ENCODE measurements around the gene MATN3.
"Not testable (repeated sequence)": the region's sequence is repeated elsewhere in the genome, so short reads cannot be mapped to it uniquely, and the experiment has no call there.

MATN3 gene

DNA sequence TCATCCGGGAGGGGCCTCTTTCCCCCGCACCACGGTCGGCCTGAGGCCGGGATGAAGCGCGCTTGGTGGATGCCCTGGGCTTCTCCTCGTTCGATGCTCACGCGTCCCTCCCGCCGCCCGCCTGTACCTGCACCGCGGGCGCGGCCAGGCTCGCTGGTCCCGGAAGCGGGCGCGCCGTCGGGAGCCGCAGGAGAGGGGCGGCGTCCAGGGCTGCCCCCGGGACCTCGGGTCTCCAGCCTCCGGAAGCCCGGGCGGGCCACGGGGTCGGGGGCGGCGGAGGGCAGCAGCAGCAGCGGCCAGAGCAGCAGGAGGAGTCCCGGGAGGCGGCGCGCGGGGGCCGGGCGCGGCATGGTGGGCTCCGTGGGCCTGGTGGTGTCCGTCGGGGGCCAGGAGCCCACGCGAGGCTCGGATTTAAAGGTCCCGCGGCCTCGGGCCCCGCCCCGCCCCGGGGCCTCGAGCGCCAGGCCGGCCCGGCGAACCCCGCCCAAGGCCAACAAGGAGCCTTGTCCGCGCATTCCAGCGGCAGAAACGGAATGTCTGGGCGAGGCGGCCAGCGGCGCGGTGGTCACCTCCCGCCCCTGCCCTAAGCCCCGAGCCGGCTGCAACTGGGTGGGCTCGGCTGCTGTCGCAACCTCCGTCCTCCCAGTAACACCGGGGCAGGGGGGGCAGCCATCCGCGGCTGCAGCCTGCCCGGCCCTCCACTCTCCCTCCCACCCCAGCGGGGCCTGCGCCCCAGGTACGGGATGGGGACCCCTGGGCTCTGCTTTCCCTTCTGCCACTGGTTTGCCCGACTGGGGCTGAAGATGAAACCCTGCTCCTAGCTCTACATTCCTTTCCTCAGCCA is at the start of gene MATN3:
Gene MATN3 (minus strand): TSS at position 387 of the 844 bp plus-strand sequence. CDS start 37 bp downstream, at position 350.
- DNase-seq, result peak; percentile 57

DNA sequence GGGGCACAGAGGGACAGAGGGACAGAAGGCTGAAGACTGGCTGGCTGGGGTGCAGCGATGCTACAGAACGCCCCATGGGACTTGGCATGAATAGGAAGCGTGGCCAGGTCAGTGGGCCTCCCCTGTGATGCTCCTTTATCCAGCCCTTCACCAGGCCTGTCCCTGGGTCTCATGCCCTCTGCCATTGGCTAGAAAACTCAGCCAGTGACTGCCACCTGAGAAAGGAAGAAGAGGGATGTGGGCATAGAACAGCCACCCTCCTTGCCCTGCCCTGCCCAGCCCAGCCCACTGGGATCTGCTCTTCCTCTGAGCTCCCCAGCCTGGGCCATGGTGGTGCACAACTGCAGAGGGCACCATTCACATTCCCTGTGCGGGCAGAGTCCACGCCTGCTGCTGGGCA is 49.5 kb upstream of the MATN3 start:
- DNase-seq, result no peak

DNA sequence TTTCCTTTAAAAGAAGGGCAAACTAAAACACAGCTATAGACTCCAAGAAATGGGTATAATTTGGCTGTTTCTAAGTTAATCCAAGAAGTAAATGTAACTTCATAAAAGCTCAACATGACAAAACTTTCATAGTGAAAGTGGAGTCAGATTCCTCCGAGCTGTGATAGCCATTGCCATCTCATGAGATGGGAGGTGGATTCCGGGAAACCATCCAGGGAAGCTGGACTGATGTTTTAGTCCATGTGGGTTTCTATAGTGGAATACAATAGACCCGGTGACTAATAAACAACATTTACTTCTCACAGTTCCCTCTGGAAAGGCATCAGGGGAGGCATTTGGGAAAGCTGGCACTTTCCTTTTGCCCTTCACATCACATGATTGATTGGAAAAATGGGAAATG is 49.0 kb upstream of the MATN3 start:
- no peak for DNase-seq

DNA sequence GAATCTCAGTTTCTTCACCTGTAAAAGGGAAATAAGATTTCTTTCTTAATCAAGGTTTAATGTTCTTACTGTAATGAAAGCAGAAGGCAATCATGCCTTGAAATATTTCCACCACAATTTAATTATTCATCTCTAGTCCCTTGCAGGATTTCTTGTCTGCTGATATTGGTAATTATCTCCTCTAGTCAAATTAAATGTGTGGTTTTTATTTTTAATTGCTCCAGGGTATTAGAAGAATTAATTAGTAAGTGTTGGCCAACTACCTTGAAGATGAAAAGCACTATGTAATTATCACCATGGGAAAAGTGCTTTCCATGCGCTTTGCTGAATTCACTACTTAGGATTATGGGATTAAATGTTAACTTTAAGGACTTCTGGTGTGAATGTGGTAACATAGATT is 47.6 kb upstream of the MATN3 start:
- DNase-seq, result no peak

DNA sequence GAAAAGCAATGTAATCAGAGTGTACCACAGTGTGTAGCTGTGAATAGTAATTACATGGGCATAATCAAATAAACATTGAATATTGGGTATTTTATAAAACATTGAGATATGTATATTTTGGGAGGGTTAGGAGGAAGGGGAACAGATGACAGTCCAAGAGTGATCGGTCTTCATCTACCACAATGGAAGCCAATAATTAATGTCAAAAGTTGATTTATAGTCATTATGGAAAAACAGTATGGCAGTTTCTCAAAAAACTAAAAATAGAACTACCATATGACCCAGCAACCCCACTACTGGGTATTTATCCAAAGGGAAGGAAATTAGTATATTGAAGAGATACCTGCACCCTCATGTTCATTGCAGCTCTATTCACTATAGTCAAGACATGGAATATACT is 44.8 kb upstream of the MATN3 start:
- DNase-seq, result no peak

DNA sequence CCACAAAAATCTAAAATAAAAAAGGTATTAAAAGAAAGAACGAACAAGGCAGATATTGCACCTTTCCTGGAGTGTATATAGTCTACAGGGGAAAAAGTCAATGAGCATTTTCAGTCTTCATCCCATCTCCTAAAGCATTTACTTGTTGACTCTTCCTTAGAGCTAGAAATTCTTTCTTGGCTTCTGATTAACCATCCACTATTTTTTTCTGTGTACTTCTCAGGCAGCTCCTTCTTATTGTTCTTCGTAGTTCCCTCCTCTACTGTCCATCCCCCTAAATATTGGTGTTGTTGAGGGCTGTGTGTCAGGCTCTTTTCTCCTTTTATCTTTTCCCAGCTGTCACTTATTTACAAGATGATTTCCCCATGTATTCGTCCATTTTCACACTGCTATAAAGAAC is 42.5 kb upstream of the MATN3 start:
- no peak for DNase-seq

GRCh38 chr2:20054119-20054518 is 41.7 kb upstream of the MATN3 start:
- DNase-seq, result no peak

DNA sequence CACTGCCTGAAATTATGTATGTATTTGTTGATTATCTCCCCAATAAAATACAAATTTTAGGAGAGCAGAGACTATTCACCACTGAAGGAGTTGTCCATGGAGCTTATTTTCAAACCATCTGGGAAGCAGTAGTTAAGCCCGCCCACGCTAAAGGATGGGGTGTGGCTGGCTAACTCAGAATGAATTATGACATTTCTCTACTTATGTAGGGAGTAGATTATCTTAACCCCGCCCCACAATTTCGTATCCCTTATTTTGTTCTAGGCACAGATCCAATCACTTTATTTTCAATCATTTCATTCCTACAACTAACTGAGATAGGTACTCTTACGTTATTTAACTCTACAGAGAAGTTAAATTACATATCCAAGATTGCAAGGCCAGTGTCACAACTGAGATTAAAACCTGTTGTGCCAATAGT is 40.4 kb upstream of the MATN3 start:
- no peak for DNase-seq

DNA sequence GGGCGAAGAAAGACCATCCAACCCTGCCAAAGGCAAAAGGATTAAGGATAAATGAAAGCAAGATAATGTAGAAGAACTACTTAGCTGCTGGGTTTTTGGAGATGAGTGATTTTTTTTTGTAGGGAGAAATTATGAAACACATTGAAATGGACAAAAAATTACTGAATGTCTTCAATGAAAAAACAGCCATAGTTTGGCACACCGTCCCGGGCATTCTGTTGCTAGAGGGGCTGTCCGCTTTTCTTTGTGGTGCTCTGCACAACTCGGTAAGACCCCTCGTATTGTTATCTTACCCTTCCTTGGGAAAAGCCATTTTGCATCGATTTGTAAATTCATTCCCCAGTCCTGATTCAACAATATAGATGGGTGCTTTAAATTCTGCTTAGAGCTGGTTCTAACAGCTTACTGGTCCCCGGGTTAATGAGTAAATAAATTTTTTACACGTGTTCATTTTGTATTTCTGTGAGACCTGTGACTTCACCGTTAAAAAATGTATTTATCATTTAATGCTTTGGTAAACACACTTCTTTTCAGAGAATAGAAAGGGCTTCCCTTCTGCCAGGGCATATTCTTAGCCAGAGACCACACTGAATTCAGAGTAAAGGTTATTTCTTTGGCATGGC is 39.9 kb upstream of the MATN3 start:
- no peak for DNase-seq

DNA sequence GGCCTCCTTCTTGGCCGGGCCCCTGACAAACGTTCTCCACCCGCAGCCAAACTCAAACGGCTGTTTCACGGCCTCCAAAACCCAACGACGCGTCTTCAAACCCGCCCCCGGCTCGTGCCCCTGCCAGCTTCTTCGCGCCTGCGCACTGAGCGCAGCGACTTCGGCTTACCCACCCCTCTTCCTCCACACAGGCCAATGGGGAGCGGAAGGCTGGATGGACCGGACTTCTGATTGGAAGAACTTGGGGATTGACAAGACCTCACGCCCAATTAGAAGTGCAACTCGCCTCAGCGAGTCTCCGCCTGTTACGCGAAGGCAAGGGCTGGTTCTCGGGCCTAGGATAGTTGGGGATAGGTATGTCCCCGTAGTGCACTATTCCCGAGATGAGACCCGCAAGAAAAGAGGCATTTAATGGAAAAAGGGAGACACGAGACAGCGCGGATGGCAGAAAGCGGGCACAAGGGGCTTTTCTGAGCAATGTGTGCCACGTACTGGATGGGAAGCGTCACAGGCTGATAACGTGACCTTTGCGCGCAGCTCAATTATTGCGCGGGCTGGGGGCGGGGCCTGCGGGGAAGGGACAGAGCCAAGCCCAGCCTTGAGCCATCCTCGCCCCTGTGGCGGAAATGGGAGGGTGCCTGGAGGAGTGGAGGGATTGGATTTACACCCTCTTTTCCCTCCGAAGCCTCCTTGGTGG is 39.2 kb upstream of the MATN3 start, which contains the start of gene LAPTM4A:
Gene LAPTM4A (minus strand): TSS at position 97 of the 697 bp plus-strand sequence. CDS start 108 bp downstream, outside the sequence.
- DNase-seq, result peak; percentile 63

DNA sequence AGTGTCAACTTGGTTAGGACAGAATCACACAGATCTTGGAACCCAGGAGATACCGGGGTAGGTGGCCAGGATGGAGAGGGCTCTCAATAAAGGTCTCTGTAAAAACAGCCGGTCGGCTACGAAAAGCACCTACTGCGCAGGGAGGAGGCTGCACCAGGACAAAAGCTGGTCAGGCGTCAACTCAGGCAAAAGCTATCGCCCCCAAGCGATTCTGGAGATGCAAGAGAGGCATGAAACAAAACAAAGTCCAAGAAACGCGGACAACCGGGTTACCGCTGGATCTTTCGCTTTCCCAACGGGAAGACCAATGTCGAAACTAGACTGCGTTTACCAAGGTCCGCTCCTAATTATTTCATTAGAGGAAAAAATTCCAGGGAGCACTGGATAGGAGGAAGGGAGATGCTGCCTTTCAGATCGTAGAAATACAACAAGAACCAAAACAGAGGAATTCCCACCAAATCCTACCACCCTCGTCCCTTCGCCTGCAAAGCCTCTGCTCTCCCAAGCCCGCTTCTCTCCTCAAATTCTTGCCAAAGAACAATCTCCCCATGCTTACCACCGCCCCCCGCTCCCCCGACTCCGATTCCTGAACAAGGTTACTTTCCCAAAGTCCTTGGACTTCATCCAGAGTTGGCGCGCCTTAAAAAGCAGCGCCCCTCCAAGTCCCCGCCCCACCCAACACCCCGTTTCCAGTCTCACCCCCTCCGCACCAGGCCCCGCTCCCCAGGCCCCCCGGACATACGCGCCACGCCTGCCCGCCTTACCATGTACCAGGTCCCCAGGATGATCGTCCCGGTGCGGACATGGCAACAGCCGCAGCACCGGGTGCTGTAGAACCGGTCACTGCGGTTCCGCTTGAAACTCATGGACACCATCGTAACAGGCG is 38.4 kb upstream of the MATN3 start:
- no peak for DNase-seq

- DNase-seq, result no peak
Measured at GRCh38 chr2:20050104-20050645, 37.7 kb upstream of the MATN3 start.

DNA sequence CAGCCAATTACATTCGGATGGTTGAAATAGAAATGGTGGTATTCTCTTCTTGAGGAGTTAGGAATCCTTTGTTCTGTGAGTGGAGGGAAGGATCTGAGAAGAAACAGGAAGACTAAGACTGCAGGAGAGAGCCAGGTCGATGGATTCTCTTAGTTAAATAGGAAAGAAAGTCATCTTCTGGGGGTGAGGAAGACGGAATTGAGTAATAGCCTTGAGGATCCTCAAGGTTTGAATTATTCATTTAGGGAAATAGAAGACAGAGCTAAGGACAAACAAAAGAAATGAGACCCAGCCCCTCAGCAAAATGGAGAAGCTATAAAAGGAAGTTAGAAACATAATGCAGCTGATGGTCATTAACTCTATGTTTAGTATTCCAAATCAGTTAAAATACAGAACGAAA is 37.2 kb upstream of the MATN3 start:
- no peak for DNase-seq

DNA sequence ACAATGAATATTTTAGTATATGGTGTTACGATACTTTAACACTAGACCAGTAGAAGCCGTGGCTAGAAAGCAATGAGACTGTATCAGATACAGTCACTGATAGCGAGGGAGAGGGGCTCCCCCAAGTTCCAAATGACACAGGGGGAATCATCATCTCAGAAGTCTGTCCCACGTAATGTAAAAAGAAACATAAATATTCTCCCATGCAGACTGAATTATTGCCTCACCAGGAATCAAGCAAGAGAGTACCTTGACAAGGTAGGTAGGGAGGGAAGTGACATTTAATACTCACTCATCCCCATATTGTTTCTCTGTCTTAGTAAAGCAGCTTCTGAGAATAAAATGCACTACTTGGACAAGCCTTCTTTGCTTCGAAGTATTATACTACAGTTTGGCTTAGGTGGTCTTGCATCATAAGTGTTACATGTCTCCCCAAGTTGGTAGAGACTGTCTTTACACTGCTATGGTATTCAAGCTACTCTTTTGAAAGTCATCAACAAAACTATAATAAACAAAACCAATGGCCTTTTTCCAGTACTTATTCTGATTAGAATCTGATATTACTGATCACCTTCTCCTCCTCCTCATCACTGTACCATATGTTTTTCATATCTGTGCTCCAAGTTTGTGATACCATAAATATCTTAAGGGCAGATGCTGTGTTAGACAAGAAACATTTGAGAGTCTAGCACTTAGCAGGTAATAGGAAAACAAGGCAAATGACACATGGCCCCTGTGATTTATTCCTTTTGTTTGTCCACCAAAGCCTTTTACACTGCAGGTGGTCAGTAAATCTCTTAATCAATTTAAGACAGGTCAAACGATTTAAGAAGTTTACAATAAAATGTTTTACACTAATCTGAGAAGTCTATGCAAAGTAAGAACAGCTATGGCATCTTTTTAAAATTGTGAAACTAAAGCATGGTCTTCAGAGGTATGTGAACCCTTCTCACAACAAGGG is 36.3 kb upstream of the MATN3 start:
- DNase-seq, result no peak

DNA sequence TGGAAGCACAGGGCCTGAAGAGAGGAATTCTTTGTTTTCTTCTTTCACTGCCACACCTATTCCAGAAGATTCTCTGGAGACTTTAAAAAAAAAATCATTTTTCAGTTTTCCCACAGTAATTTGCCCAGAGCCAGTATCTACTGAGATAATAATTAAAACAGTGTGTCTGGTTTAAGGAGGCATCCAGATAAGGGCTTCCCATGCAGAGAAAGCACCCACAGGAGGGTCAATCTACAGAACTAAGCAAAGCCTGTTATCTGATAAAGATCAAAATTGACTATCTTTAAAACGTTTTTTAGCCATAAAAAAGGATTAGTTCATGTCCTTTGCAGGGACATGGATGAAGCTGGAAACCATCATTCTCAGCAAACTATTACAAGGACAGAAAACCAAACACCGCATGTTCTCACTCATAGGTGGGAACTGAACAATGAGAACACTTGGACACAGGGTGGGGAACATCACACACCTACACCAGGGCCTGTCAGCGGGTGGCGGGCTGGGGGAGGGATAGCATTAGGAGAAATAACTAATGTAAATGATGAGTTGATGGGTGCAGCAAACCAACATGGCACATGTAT is 33.3 kb upstream of the MATN3 start:
- DNase-seq, result not testable (repeated sequence)

GRCh38 chr2:20044778-20045177 is 32.3 kb upstream of the MATN3 start:
- no peak for DNase-seq

DNA sequence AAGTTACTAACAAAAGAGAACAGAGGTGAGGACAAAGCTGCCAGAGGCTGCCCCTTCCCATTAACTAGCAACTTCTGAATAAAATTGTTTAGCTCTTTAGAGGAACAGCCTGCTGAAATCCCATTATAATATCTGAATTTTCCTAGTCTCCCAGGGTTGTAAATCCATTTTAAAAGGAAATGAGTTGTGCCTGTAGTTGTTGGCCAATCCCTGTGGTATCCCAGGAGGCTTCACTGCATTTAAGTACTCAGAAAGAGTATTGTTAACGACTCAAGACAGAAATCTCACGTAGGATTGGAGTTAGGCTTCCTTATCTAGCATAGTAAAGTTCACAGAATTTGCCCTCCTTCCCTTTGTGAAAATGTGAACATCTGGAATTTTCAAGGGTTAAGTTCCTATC is 30.1 kb upstream of the MATN3 start:
- DNase-seq, result no peak

- no peak for DNase-seq
Measured at GRCh38 chr2:20040489-20041172, 28.2 kb upstream of the MATN3 start.

GRCh38 chr2:20037660-20038059 is 25.2 kb upstream of the MATN3 start:
- no peak for DNase-seq
